GM12878 (cell line): ENCODE measurements around the gene MRAP2. TPM values are rescaled to one million over a fixed set of nuclear protein-coding genes. Genes with fewer than 3 reads are reported as not detected.

Source experiments
- ATAC-seq: fragments of 200-7000 bp; cut with Tn5 transposase; 3 replicates; pipeline ENCODE4 v1.9.1; 2020; ENCODE audit warnings: mild to moderate bottlenecking, moderate library complexity
- BruUV-seq: library from RNA; stranded (reverse); fragments of 400-500 nt; replicated peaks from 2 replicates; lab custom pipeline; 2021; lab: Mats Ljungman, UMichigan
- CTCF ChIA-PET: fragments of 300-600 bp; sonication (Branson Sonifier 250); formaldehyde crosslinking; extraction: SDS; loops from one replicate; lab custom pipeline; 2021; ENCODE audit warnings: inconsistent platforms; lab: Yijun Ruan, JAX
- POLR2A ChIA-PET: fragments of 350-600 bp; formaldehyde crosslinking; extraction: SDS; loops from one replicate; lab custom pipeline; 2021; ENCODE audit warnings: inconsistent platforms; lab: Charles Lee
- RAD21 ChIA-PET: fragments of 300-600 bp; sonication (Branson Sonifier 250); formaldehyde crosslinking; loops from one replicate; lab custom pipeline; 2023; ENCODE audit warnings: antibody characterized with exemption; ENCODE audit not compliant: unreplicated experiment; lab: Charles Lee
- SMC1A ChIA-PET: fragments of 300-600 bp; sonication (Branson Sonifier 250); formaldehyde crosslinking; loops from one replicate; lab custom pipeline; 2023; ENCODE audit not compliant: unreplicated experiment, uncharacterized antibody; lab: Charles Lee
- DNase-seq: peaks from one replicate; pipeline ENCODE4 v3.0.0-alpha.2; 2011; ENCODE audit warnings: low read depth, low spot score
- FAIRE-seq: peaks from 3 replicates; lab custom pipeline; 2011; peaks lifted over from hg19 to GRCh38; lab: Jason Lieb, UNC
- H2AFZ ChIP-seq: 2 replicates; pipeline ENCODE4 v1.6.0; 2011; ENCODE audit warnings: low read depth, low read length, control low read depth; ENCODE audit not compliant: control insufficient read depth
- H3K27ac ChIP-seq: 2 replicates; pipeline ENCODE4 v1.5.1; 2011; ENCODE audit warnings: control low read depth; ENCODE audit not compliant: control insufficient read depth, insufficient read depth
- H3K27me3 ChIP-seq, 2 experiments: replicated peaks in 1 of 2; 2 replicates each; pipeline versions ENCODE4 v1.6.0 to v1.6.1; 2011; ENCODE audit warnings: low read length in 1 of 2; ENCODE audit not compliant: control insufficient read depth in 2 of 2, insufficient read depth in 2 of 2
- H3K36me3 ChIP-seq, 2 experiments: 2 replicates each; pipeline ENCODE4 v1.5.1; 2011; ENCODE audit warnings: low read length in 1 of 2; ENCODE audit not compliant: control insufficient read depth in 2 of 2, insufficient read depth in 2 of 2
- H3K4me1 ChIP-seq: 2 replicates; pipeline ENCODE4 v1.6.1; 2011; ENCODE audit warnings: mild to moderate bottlenecking, low read length, moderate library complexity, mixed read lengths; ENCODE audit not compliant: control insufficient read depth, insufficient read depth
- H3K4me2 ChIP-seq: 2 replicates; pipeline ENCODE4 v1.6.0; 2011; ENCODE audit warnings: control low read depth; ENCODE audit not compliant: control insufficient read depth, insufficient read depth
- H3K4me3 ChIP-seq: fragments of 200-600 bp; sonication (generic); 2 replicates; pipeline ENCODE4 v1.5.1; 2016
- H3K79me2 ChIP-seq: 2 replicates; pipeline ENCODE4 v1.6.0; 2011; ENCODE audit warnings: low read length; ENCODE audit not compliant: control insufficient read depth, insufficient read depth
- H3K9ac ChIP-seq: 2 replicates; pipeline ENCODE4 v1.8.0; 2011; ENCODE audit warnings: low read length, control low read depth, mixed read lengths; ENCODE audit not compliant: control insufficient read depth, insufficient read depth
- H3K9me3 ChIP-seq: replicated peaks from 3 replicates; pipeline ENCODE4 v1.5.1; 2011; ENCODE audit warnings: mild to moderate bottlenecking, low read length; ENCODE audit not compliant: control insufficient read depth, insufficient read depth
- H4K20me1 ChIP-seq: 2 replicates; pipeline ENCODE4 v1.6.0; 2011; ENCODE audit not compliant: control insufficient read depth, insufficient read depth
- CTCF ChIP-seq, 3 experiments: IDR thresholded peaks in 2 of 3; conservative IDR thresholded peaks in 1 of 3; 2 replicates each; pipeline ENCODE4 v1.5.1; 2011; ENCODE audit warnings: low read depth in 3 of 3, low read length in 3 of 3, mild to moderate bottlenecking in 3 of 3, control low read depth in 2 of 3, moderate library complexity in 2 of 3, inconsistent platforms in 1 of 3, mixed read lengths in 1 of 3; ENCODE audit not compliant: control insufficient read depth in 2 of 3, insufficient read depth in 1 of 3; ENCODE audit errors: extremely low read depth in 1 of 3
- EP300 ChIP-seq, 2 experiments: fragments of 150-350 bp in 1 of 2; IDR thresholded peaks; 2 replicates each; pipeline ENCODE4 v1.6.1; 2011 to 2012; ENCODE audit warnings: low read depth in 2 of 2, low read length in 2 of 2, borderline replicate concordance in 1 of 2, improper control_type of control experiment in 1 of 2, inconsistent platforms in 1 of 2; ENCODE audit not compliant: control insufficient read depth in 1 of 2
- MYB ChIP-seq: fragments of 150-350 bp; IDR thresholded peaks from 2 replicates; pipeline ENCODE4 v1.6.1; 2014; ENCODE audit warnings: mild to moderate bottlenecking, low read depth, low read length, borderline replicate concordance
- NFYA ChIP-seq: IDR thresholded peaks from 2 replicates; pipeline ENCODE4 v1.6.1; 2011; ENCODE audit warnings: low read depth, mild to moderate bottlenecking, low read length, improper control_type of control experiment, borderline replicate concordance
- PBX3 ChIP-seq: IDR thresholded peaks from 2 replicates; pipeline ENCODE4 v1.6.1; 2011; ENCODE audit warnings: mild to moderate bottlenecking, low read depth, low read length, moderate library complexity; ENCODE audit not compliant: insufficient replicate concordance
- PKNOX1 ChIP-seq: fragments of 450-650 bp; IDR thresholded peaks from 2 replicates; pipeline ENCODE4 v1.6.1; 2016; ENCODE audit warnings: mild to moderate bottlenecking
- PML ChIP-seq: IDR thresholded peaks from 2 replicates; pipeline ENCODE4 v1.6.1; 2012; ENCODE audit warnings: low read length, inconsistent platforms
- RAD51 ChIP-seq: fragments of 450-650 bp; IDR thresholded peaks from 2 replicates; pipeline ENCODE4 v1.6.1; 2016; ENCODE audit warnings: moderate library complexity, mild to moderate bottlenecking, inconsistent platforms
- SMAD1 ChIP-seq: fragments of 450-650 bp; IDR thresholded peaks from 2 replicates; pipeline ENCODE4 v1.6.1; 2018; ENCODE audit warnings: mild to moderate bottlenecking, low read depth; ENCODE audit not compliant: partially characterized antibody
- TBL1XR1 ChIP-seq: IDR thresholded peaks from 2 replicates; pipeline ENCODE4 v1.6.1; 2012; ENCODE audit warnings: low read depth, low read length, improper control_type of control experiment
- WGBS: methylation state at CpG from one replicate; pipeline ENCODE4 v1.1.6; 2016; ENCODE audit warnings: low lambda C conversion rate; ENCODE audit not compliant: insufficient replicate concordance, insufficient coverage; ENCODE audit errors: missing lambda C conversion rate; 5-methylcytosine and 5-hydroxymethylcytosine counted together
- in situ Hi-C: fragments of 300-500 bp; cut with MboI; formaldehyde crosslinking; loops from 9 replicates; pipeline ENCODE4 v1.14.3; 2018; ENCODE audit warnings: mixed read lengths
- intact Hi-C: fragments of 100-400 bp; cut with micrococcal nuclease; formaldehyde crosslinking; loops from one replicate; pipeline ENCODE4 v1.14.2; 2022; ENCODE audit not compliant: unreplicated experiment
- polyA plus RNA-seq, 11 experiments: library from polyadenylated mRNA; depleted of rRNA in 4 of 11; unstranded in 6 of 11; stranded (reverse) in 5 of 11; fragments of >200 nt; fragmentation: Nextera tagmentation in 4 of 11; fragmentation: Illumina TruSeq in 1 of 11; extraction: Ambion mirVana in 4 of 11; extraction: Trizol in 1 of 11; gene quantifications; 1 replicate in 1 of 11; 2 replicates in 10 of 11; pipeline versions ENCODE4 v1.2.1 to v1.2.3, GENCODE V29; 2011 to 2016; ENCODE audit warnings: inconsistent platforms in 2 of 11, missing spikeins in 2 of 11, low read depth in 1 of 11
- total RNA-seq, 4 experiments: library from RNA; depleted of rRNA in 3 of 4; stranded (reverse); fragments of >200 nt in 3 of 4; fragmentation: Illumina TruSeq in 1 of 4; extraction: Trizol in 1 of 4; gene quantifications; 2 replicates each; pipeline versions ENCODE4 v1.2.1 to v1.2.3, GENCODE V29; 2013 to 2021

The MRAP2 gene
- total and polyA plus RNA-seq, 10 of the 15 experiments (the other 5 are each of a cell fraction or from before 2014, with no cell fraction given) = not detected

GRCh38 chr6:84062519-84063154 is 29.1 kb downstream of the MRAP2 start:
- TF ChIP-seq MYB (no peak), SMAD1 (no peak), NFYA (no peak), PBX3 (no peak), EP300 (IDR thresholded peaks at IDR 0.05; ENCODE audit: borderline replicate concordance in 1 of 2, control insufficient read depth in 1 of 2, low read depth in 2 of 2, low read length in 2 of 2) (no peak), CTCF (IDR thresholded peaks at IDR 0.05 in 2 of 3, conservative IDR thresholded peaks at IDR 0.05 in 1 of 3; ENCODE audit: control insufficient read depth in 2 of 3, extremely low read depth in 1 of 3, insufficient read depth in 1 of 3, low read depth in 3 of 3, low read length in 3 of 3) (no peak), PKNOX1 (no peak), RAD51 (no peak), PML (no peak), TBL1XR1 (no peak)
- H3K27me3 ChIP-seq = no peaks in the 10 kb centered on the region
- ATAC-seq (no peak), FAIRE-seq (no peak), DNase-seq (no peak)
- H3K9me3 ChIP-seq = no peaks in the 10 kb centered on the region
- H3K4me2 ChIP-seq = no peak overlapping the region
- no peak overlapping the region for H3K27ac ChIP-seq
- in situ Hi-C loops (no loop called here), intact Hi-C loops (no loop called here)
- H3K9ac ChIP-seq = no peak overlapping the region
- no peaks in the 10 kb centered on the region for H3K36me3 ChIP-seq
- no TSS peak for BruUV-seq
- ChIA-PET POLR2A (no interaction called here), CTCF (interaction anchor here (0.7 to 1.5 kb wide), 2 partner anchors 20 to 88 kb away, joined by 3 read pairs; no protein-coding TSS in a partner anchor), RAD21 (no interaction called here), SMC1A (interaction anchor here (1.1 kb wide), 1 partner anchor 84 kb away, joined by 3 read pairs; no protein-coding TSS in a partner anchor)
- no peaks in the 10 kb centered on the region for H3K4me1 ChIP-seq
- no peak overlapping the region for H2AFZ ChIP-seq
- no peaks in the 10 kb centered on the region for H4K20me1 ChIP-seq
- H3K79me2 ChIP-seq = no peaks in the 10 kb centered on the region
- WGBS = 20% methylated on average over 6 of the region's 6 CpGs
- H3K4me3 ChIP-seq = no peak overlapping the region
